Activated effector memory CD4-positive, alpha-beta T cell treated with Interleukin-2 at 50 U/mL for 16 hours (primary cell): ENCODE measurements around the gene CCDC78.
A peak's percentile ranks its signal among the peaks of the same experiment; 100 is the strongest.

Experiments used
- DNase-seq: peaks from one replicate; pipeline ENCODE4 v3.0.0-alpha.2; 2020

Gene CCDC78

GRCh38 chr16:726438-727290 is at the start of gene CCDC78, which contains the start of gene HAGHL:
CCDC78 (minus strand) TSS chr16:726443; CDS start chr16:726367, 76 bp downstream.
HAGHL (plus strand) TSS chr16:727106; CDS start chr16:727510, 404 bp downstream.
- DNase-seq: peak; percentile 55

GRCh38 chr16:775236-775796 is 49.1 kb upstream of the CCDC78 start:
- no peak for DNase-seq

GRCh38 chr16:774086-775001 is 48.1 kb upstream of the CCDC78 start:
- DNase-seq: no peak

GRCh38 chr16:772959-773358 is 46.7 kb upstream of the CCDC78 start:
- no peak for DNase-seq

GRCh38 chr16:770411-770810 is 44.2 kb upstream of the CCDC78 start:
- DNase-seq: no peak

GRCh38 chr16:769934-770333 is 43.7 kb upstream of the CCDC78 start:
- DNase-seq: no peak

- DNase-seq: no peak
Measured at GRCh38 chr16:769184-769784, 43.0 kb upstream of the CCDC78 start.

- DNase-seq: no peak
Measured at GRCh38 chr16:768428-768827, 42.2 kb upstream of the CCDC78 start.

- DNase-seq: no peak
Measured at GRCh38 chr16:767743-768235, 41.5 kb upstream of the CCDC78 start.

- no peak for DNase-seq
Measured at GRCh38 chr16:766820-767640, 40.8 kb upstream of the CCDC78 start.

- no peak for DNase-seq
Measured at GRCh38 chr16:766008-766819, 40.0 kb upstream of the CCDC78 start.

- no peak for DNase-seq
Measured at GRCh38 chr16:765488-765865, 39.2 kb upstream of the CCDC78 start.

GRCh38 chr16:764848-765487 is 38.7 kb upstream of the CCDC78 start:
- DNase-seq: no peak

- no peak for DNase-seq
Measured at GRCh38 chr16:764184-764750, 38.0 kb upstream of the CCDC78 start.

- DNase-seq: no peak
Measured at GRCh38 chr16:763369-764183, 37.3 kb upstream of the CCDC78 start.

GRCh38 chr16:762595-763268 is 36.5 kb upstream of the CCDC78 start:
- no peak for DNase-seq

- no peak for DNase-seq
Measured at GRCh38 chr16:761625-762513, 35.6 kb upstream of the CCDC78 start.
